Keratinocyte (primary cell): ENCODE measurements around the gene HPSE2.

Source experiments
- CTCF ChIP-seq, 3 experiments: IDR thresholded peaks in 1 of 3; conservative IDR thresholded peaks in 1 of 3; optimal IDR thresholded peaks in 1 of 3; 2 replicates in 2 of 3; 3 replicates in 1 of 3; pipeline versions ENCODE3 to v1.5.1; 2011; ENCODE audit warnings: low read length in 3 of 3, mild to moderate bottlenecking in 3 of 3, moderate library complexity in 2 of 3, control low read depth in 1 of 3, inconsistent platforms in 1 of 3; ENCODE audit not compliant: insufficient read depth in 2 of 3; ENCODE audit errors: extremely low read depth in 1 of 3
- EZH2 ChIP-seq: IDR thresholded peaks from one replicate; pipeline ENCODE4 v1.6.1; 2012; ENCODE audit warnings: inconsistent platforms, mild to moderate bottlenecking, low read length, moderate library complexity

DNA sequence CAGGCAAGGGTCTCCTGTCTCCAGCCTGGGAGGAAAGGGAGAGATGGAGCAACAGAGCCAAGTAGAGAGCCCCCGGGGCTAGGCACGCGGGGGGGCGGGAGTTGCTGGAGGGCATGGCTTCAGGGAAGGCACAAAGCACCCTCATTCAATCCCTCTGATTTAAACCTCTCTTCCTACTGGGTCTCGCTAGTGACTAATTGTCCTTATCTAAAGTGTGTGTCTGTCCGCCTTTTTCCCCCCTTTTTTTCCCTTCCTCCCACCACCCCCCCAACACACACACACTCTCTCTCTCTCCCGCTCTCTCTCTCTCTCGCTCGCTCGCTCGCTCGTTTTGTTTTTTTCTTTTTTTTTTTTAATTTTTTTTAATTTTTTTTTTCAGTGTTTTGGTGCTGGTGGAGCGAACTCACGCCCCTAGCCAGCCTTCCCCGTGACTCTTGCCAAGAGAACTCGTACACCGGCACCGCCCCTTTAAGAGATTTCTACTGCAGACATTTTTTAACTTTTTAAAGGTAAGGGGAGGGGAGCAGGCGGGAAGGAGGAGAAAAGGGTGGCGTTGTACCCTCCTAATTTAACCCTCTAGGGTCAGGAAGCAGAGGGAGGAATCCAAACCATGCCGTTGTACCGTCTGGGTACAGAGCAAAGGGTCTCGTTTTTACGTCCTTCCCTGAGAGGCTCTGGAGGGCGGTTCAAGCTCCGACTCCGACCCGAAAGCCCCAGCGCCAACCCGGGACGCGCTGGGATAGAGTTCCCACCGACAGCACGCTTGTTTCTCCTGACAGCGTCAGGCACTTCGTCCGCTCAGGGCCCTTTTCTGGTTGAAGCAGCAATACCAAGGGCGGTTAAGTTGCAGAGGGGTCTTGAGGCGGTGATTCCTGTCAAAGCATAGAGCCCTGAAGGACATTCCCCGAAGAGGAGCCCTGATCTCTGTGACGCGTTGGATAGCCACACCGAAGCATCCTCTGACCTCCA lies at the start of gene HPSE2:
- TF ChIP-seq CTCF (optimal IDR thresholded peaks at IDR 0.05 in 1 of 3, IDR thresholded peaks at IDR 0.05 in 1 of 3, conservative IDR thresholded peaks at IDR 0.05 in 1 of 3; ENCODE audit: extremely low read depth in 1 of 3, insufficient read depth in 2 of 3, low read length in 3 of 3) (no peak), EZH2 (peak; percentile 73)
